GM12872 (cell line): ENCODE results near the gene CRB2.

ENCODE experiments used
- TF ChIP-seq, protein P1 (sequence below): IDR thresholded peaks from 3 replicates; pipeline ENCODE4 v1.5.1; 2011; ENCODE audit warnings: low read depth, mild to moderate bottlenecking, low read length, moderate library complexity; ENCODE audit not compliant: insufficient read depth

Gene CRB2

GRCh38 chr9:123414936-123415930 lies 59.2 kb downstream of the CRB2 start:
- TF ChIP-seq, protein P1, sequence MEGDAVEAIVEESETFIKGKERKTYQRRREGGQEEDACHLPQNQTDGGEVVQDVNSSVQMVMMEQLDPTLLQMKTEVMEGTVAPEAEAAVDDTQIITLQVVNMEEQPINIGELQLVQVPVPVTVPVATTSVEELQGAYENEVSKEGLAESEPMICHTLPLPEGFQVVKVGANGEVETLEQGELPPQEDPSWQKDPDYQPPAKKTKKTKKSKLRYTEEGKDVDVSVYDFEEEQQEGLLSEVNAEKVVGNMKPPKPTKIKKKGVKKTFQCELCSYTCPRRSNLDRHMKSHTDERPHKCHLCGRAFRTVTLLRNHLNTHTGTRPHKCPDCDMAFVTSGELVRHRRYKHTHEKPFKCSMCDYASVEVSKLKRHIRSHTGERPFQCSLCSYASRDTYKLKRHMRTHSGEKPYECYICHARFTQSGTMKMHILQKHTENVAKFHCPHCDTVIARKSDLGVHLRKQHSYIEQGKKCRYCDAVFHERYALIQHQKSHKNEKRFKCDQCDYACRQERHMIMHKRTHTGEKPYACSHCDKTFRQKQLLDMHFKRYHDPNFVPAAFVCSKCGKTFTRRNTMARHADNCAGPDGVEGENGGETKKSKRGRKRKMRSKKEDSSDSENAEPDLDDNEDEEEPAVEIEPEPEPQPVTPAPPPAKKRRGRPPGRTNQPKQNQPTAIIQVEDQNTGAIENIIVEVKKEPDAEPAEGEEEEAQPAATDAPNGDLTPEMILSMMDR, result no peak

- TF ChIP-seq, protein P1, result no peak
These were observed 60.2 kb downstream of the CRB2 start for GRCh38 chr9:123416176-123416575.

DNA sequence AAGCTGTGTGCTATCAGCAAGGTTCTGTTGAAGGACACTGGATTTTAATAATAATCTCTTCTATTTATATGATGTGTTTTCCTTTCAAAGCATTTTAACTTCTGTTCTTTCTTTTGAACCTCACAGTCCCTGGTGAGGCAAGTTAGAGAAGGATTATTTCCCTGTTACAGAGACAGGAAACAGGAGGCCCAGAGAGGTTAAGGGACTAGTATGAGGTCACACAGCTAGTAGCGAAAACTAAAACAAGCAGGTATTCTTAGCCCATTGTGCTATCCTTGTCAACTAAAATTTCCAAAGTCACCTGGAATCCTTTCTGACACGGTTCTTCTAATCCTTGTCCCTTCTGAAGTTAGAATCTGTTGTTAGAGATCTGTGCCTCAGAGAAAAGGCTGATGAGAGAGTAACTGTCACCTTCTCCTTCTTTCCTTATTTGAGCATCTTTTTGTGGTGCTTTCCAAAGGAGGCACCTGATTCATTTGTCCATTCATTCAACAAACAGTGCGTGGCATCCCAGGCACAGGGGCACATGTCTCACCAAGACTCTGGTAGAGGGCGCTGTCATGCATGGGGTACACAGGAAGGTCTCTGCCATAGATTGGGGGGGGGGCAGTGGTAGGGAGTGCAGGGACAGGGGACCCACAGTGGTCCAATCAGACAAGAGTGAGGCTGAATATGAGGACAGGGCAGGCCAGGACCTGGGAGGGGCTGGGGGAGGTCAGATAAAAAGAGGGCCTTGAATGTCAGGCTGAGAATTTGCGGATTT lies 61.5 kb downstream of the CRB2 start:
- TF ChIP-seq, protein P1, result no peak

DNA sequence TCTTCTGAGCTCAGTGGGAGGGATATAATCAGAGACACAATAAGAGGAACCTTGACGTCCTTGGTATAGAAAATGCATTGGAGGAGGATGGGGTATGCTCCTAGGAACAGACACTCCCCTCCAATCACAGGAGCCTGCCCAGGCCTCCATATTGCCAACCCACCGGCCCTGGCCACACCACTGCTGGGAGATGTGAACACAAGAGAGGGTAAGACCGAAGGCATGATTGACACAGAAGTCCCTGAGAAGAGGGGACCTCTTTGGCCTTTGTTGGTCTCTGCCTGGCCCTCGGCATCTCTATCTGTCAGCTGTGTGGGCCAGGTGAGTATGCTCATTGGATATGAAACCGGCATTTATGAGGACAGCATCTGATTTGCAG lies 62.0 kb downstream of the CRB2 start:
- TF ChIP-seq, protein P1, result no peak

- TF ChIP-seq, protein P1, result no peak
These were observed 62.5 kb downstream of the CRB2 start for GRCh38 chr9:123418506-123418905.

GRCh38 chr9:123419091-123419490 lies 63.1 kb downstream of the CRB2 start:
- TF ChIP-seq, protein P1, result no peak
